Stomach (tissue), 4 donors: ENCODE measurements around the gene FGL2.

Experiments
- EP300 ChIP-seq: sonication (generic); formaldehyde crosslinking; IDR thresholded peaks from one replicate; pipeline ENCODE4 v1.6.1; 2017; ENCODE audit warnings: antibody characterized with exemption
- POLR2A ChIP-seq, 4 donors: fragments of 450-650 bp; IDR thresholded peaks; one replicate each; pipeline ENCODE4 v1.6.1; 2016; ENCODE audit warnings: antibody characterized with exemption in 4 of 4, control low read depth in 2 of 4, mild to moderate bottlenecking in 1 of 4, moderate library complexity in 1 of 4
- TF ChIP-seq, protein P1 (sequence below), 7 experiments: fragments of 450-650 bp in 4 of 7; fragments of 200-600 bp in 3 of 7; sonication (generic) in 3 of 7; IDR thresholded peaks; one replicate each; pipeline ENCODE4 v1.5.1; 2016 to 2019; ENCODE audit warnings: antibody characterized with exemption in 7 of 7, control low read depth in 2 of 7, mild to moderate bottlenecking in 1 of 7

- TF ChIP-seq EP300 (no peak), POLR2A (IDR thresholded peaks at IDR 0.05) (no peak)
- TF ChIP-seq, protein P1, sequence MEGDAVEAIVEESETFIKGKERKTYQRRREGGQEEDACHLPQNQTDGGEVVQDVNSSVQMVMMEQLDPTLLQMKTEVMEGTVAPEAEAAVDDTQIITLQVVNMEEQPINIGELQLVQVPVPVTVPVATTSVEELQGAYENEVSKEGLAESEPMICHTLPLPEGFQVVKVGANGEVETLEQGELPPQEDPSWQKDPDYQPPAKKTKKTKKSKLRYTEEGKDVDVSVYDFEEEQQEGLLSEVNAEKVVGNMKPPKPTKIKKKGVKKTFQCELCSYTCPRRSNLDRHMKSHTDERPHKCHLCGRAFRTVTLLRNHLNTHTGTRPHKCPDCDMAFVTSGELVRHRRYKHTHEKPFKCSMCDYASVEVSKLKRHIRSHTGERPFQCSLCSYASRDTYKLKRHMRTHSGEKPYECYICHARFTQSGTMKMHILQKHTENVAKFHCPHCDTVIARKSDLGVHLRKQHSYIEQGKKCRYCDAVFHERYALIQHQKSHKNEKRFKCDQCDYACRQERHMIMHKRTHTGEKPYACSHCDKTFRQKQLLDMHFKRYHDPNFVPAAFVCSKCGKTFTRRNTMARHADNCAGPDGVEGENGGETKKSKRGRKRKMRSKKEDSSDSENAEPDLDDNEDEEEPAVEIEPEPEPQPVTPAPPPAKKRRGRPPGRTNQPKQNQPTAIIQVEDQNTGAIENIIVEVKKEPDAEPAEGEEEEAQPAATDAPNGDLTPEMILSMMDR (IDR thresholded peaks at IDR 0.05): no peak
Observed at GRCh38 chr7:77185866-77186265, 13.8 kb downstream of the FGL2 start.
